Muscle of arm (tissue), 12 donors: ENCODE data around the gene NRXN3. TPM values are rescaled to one million over a fixed set of nuclear protein-coding genes. Genes with fewer than 3 reads are reported as not detected.

Source experiments
- DNase-seq: peaks from one replicate; pipeline ENCODE4 v3.0.0-alpha.2; 2013
- polyA plus RNA-seq, 12 donors: library from polyadenylated mRNA; unstranded; fragments of 120-200 nt; gene quantifications; one replicate each; pipeline ENCODE4 v1.2.1, GENCODE V29; 2013; ENCODE audit not compliant: insufficient read length in 12 of 12

NRXN3 gene
- polyA plus RNA-seq, 12 donors = 0.43 to 8.4 (median 1.2) TPM; not detected in 2

DNA sequence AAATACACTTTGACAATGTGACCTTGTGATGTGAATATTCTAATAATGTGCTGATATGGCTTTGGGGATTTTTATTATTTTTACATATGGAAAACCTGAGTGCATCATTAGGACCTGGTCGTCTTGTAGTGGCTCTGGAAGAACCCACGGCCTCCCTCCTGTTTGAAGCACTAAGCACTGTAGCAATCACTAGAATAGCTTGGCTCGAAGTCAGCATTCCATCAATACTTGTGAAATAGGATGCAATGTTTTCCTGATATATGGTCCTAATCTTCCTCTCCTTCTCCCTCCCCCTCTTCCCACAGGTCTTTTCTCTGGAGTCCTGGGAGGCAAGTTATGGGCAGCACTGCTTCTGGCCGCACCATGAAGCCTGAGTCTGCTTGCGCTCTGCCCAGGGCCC is 71.9 kb downstream of the NRXN3 start:
- DNase-seq = no peak

DNA sequence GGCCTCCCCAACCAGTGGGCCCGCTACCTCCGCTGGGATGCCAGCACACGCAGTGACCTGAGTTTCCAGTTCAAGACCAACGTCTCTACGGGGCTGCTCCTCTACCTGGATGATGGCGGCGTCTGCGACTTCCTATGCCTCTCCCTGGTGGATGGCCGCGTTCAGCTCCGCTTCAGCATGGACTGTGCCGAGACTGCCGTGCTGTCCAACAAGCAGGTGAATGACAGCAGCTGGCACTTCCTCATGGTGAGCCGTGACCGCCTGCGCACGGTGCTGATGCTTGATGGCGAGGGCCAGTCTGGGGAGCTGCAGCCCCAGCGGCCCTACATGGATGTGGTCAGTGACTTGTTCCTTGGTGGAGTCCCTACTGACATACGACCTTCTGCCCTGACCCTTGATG is 73.0 kb downstream of the NRXN3 start:
- no peak for DNase-seq

DNA sequence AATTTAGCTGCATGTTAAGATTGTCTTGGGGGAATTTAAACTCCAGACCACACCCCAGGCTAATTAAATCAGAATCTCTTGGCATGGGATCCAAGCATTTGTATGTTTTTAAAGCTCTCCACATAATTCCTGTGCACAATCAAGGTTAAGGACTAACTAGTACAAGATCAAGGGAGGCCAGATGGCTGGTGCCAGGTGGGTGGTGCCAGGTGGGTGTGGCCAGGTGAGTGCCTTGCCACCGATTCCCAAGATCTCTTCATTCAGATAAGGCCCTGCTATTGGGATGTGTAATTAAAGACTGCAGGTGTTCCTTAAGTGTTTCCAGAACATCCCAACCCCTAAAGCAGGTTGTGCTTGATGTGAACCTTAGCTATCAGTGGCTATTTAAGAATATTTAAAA is 75.1 kb downstream of the NRXN3 start:
- DNase-seq = no peak

DNA sequence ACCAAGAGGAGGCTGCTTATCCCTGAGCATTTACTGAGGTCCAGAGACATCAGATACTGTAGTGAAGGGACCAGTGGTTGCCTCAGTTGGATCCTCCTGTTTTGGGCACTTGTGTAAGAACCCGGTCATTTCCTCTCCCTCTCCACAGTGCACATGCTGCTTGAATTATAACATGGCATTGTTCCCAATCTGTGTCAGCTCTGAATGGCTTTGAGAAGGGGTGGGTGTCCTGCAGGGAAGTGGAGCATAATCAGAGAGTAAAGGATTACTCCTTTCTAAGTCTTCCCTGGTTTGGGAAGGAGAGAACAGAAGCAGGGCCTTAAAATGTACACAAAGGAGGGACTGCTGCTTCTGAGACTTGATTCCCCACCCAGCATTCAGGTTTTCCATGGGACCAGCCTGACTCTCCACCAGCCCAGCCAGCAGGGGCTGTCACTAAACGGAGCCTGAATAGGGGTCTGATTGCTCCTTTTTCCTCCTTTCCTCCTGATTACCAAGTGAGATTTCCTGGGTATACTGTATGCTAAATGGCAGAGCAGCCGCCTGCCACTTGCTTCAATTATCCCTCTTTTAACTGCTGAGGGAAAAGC is 78.4 kb downstream of the NRXN3 start:
- DNase-seq = no peak

DNA sequence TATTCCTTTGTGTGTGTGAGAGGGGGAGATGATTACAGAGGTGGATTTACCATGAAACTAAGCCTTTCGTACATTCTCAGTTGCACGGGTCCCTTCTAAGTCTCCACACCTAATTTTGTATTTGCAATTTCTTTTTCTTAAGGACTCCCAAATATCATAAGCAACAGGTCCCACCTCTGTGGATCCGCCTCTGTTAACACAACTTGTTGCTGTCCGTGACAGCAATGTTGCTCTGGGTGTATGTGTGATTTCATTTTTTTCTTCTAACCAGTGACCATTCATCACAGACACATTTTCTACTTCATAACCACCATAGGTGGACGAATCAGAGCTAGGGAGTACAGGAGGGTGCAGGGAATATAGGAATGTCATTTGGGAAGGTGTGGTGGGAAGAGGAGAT is 81.1 kb downstream of the NRXN3 start:
- DNase-seq = no peak

DNA sequence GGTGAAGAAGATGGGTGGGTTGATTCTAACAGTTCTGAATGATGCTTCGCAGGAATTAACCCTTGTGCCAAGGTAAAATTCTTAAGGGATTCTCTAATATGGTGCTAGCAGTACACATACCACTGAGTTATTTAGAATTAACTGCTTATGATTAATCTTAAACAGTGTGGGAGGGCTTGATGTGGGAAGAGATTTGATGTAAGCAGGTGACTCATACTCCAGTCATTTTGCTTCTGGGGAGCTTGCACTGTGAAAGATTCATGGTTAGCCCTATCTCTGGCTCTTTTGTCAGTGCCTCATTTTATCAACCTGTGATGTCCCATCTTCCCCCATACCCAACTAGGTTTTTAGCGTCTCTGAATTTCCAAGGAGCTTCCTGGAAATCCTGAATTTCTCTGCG is 83.8 kb downstream of the NRXN3 start:
- DNase-seq = no peak

DNA sequence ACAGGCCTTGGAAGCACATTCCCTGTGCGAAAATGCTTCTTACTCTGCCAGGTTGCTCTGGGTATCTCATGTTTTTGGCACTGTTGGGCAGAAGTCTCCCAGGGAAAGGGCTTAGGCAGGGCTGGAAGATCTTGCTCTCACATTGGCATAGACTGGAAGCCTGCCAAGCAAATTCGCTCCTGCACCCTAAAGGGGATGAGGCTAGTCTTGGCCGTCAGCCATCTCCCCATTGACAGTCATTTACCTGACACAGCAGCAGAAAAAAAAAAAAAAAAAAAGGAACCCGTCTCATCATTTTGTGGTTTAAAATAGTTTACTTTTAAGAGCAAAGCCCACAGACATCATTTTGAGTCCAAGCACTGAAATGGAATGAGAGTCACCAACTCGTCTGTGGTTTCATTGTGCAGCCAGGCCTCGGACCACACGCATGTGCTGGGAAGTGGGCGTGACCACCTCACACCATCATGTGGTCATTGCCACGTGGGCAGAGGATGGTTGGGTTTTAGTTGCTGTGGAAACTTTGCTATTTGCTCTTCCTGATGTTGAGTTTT is 84.8 kb downstream of the NRXN3 start:
- no peak for DNase-seq

DNA sequence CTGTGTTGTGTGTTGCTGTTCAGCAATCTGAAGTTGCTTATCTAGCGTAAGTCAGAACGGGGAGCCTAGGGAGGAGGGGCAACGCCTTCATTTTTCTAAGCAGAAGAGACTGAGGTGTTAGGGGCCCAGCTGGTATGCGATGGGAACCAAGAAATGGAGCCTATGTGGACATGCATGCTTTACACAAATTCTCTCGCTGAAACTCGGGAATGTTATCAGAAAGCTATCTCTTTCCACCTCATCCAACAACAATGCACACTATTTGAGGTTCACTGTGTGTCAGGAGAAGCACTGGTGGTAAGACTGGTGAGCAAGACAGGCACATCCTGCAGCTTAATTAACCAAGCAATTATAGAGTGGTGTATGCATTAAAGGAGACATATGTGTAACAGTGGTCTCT is 89.7 kb downstream of the NRXN3 start:
- no peak for DNase-seq

DNA sequence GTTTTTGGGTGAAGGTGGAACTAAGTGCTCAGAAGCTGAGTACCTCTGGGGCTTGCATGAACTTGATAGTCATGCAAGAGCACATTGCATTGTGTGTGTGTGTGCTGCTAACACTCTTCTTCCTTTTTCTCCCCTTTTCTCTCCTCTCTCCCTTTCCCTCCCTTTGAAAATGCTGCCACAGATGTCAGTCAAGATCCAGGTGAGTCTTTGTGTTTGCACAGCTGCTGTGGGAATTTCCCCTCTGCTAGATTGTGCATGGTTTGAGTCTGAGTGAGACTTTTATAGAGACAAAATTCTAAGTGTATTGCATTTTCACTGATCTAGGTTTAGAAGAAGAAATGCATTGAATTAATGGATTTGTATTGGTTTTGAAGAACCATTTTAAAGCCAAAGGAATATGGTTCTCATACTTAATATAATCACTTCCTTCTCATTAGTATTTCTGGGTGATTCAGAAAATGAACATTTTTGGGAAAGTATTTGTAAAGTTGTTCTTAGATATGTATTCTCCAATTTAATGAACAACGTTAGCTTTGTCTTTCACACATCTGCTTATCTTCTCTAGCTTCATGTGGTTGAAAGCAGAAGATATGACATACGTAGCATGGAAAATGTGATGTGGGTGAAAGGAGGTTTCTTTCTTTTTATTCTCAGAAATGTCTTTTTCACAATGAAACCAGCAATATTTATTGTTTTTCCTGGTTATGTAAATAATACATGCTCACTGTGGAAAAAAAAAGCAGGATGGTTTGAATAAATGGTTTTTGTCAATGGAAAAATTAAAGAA is 108.5 kb downstream of the NRXN3 start:
- DNase-seq = no peak

DNA sequence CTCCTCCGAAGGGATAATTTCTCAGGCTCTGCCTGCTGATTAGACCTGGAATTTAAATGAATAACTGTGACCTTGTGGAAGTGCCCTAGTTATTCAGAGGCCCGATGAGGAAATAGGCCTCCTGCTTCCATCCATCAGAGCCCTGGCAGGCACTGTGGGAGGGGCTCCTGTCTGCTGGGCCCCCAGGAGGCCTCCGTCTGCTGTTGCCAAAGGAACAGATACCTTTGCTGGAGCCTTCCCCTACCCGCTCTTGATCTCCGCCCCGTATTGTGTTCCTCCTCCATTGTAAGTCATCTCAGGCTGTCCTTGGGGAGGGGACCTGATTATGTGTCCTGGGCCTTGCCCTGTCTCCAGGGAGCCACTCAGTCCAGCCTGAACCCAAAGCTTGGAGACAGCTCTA is 112.3 kb downstream of the NRXN3 start:
- DNase-seq = no peak

DNA sequence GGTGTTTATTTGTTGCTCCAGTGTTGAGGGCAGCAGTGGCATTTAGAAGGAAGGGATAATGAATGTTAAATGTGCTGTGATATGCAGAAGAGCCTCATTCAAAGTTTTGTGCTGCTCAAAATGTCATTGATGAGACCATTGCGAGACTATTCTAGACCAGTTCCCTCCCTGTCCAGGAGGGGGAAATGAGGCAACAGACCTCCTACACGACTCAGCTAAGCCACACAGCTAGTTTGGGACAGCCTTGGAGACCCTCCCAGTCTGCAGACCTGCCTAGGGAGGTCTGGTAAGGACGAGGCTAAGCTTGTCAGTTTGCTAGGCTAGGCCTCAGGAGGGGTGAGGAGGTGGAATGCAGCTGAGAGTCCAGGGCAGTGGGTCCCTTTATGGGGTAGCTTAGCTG is 116.0 kb downstream of the NRXN3 start:
- DNase-seq = no peak

DNA sequence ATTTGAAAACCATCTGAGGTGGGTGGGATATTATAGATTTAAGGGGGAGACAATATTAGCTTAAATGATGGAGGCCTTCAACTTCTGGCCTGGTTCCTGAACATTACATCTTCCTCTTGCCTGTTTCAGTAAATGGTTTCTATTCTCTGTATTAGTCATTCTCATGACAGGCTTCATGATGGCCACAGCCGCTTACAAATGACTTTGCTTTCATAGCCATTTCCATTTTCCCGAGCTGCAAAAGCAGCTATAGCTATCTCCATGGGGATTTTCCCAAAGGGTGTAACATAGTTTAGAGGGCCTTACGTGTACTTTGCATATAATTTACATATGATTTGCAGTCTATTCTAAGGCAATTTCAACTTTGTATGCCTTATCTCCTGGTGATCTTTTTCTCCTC is 121.8 kb downstream of the NRXN3 start:
- DNase-seq = no peak

DNA sequence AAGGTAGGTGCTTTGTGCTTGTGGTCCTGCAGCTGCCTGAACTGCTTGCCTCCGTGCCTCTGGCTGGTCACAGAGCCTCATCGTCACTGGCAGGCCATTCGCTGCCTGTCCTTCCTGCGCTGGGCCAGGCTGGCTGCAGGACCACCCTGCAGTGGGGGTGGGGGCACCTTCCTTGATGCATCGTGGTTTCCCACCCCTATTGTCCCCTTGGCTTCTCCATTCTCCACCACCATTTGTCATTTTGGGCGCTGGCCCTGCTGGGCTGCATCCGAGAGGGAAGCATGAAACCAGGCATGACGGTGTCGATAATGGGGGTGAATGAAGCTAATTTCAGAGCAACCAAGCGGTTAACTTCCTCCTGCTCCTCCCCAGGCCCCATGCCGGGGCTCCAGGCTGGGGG is 127.7 kb downstream of the NRXN3 start:
- DNase-seq = no peak

DNA sequence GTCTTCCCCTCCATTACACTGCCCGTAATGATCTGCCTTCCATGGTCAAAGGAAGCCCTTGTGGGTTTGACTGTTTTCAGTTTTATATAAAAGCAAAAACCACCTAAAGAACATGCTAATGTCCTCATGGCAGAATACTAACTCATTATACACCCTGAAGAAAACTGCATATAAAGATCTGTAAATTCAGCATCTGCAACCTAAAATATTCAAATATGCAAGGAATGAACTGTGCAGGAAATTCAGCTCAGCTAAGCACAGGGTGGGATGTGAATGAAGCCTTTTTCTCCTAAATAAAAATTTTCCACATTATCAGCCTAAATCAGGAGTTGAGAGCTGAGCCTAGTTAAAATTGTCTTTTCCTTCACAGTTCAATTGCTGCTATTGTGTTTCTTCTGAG is 128.1 kb downstream of the NRXN3 start:
- DNase-seq = no peak

DNA sequence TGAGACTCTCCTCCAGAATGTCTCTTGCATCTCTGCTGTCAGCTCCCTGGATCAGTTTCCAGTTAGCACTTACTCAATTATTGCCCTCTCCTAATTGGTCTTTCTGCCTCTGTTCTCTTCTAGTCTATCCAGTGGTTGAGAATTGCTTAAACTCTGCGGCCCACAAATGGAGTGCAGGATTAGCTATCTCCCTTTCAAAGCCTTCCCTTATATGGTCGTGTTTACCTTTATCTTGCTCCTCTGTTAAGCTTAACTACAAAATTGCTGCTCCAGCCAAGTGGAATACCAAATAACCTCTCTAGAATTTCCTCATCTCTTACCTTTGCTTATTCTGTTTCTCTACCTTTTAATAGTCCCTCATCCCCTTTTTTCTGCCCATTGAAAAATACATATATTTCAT is 132.7 kb downstream of the NRXN3 start:
- no peak for DNase-seq

DNA sequence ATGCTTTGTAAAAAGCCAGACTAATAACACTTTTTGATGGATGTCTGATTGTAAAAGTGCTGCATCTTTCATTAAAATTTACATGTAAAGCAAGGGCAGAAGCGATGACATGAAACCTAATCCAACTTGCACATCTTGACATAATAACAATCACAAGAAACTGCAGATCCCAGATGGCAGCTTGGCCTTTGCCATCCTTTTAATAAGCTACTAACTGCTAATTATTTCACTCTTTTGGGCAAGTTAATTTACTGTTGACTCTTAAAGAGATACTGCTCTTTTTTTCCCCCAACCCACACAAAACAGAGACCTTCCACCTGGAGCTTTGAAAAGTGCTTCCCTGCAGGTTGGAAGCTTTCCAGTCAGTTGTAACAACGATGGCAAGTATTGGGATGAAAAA is 137.5 kb downstream of the NRXN3 start:
- no peak for DNase-seq

DNA sequence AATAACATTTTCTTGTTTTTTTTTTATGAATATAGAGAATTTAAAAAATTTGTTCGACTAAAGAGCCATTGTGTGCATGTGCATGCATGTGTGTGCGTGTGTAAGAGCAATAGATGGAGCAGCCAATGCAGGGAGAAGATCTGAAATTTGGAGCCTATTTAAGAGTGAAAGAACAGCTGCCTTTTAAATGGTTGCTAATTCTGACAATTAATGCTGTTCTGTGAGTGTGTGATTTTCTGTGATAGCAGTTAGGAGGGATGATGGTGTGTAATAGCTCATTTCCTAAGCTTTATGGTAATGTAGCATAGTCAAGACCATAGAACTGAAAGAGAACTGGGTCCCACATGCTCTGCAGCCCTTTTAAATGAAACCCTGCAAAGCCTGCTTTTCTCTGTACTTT is 137.9 kb downstream of the NRXN3 start:
- DNase-seq = no peak

DNA sequence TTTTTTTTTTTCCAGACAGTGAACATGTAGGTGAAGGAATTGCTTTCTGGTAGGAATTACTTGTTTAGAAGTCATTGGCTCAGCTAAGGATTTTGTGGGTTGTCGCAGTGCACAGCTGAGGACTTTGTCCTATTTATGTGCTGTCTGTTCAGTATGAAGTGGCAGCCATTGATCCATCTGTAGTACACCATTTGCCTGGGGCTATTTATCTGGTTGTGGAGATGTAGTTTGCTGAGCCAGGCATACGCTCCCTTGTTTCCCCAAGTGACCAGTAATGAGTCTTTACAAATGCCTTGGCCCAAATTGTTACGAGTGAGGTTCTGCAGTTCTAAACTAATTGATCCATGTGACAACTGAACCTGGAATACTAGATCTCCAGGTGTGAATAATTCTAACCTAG is 140.1 kb downstream of the NRXN3 start:
- no peak for DNase-seq

DNA sequence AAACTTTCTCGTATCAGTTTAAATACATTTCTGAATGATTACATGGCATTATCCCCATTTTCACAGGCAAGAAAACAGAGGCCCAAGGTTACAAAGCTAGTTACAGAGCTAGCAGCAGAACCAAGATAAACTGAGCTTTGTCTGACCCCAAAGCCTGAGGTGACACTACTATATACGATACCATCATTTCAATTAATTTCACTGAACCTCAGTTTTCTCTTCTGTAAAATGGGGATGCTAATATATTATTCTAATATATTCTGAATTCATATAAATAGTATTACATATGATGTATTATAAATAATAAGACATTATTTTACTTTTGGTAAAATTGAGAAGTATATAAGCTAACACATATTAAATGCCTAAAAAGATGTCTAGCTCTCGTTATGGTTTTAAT is 143.3 kb downstream of the NRXN3 start:
- no peak for DNase-seq

DNA sequence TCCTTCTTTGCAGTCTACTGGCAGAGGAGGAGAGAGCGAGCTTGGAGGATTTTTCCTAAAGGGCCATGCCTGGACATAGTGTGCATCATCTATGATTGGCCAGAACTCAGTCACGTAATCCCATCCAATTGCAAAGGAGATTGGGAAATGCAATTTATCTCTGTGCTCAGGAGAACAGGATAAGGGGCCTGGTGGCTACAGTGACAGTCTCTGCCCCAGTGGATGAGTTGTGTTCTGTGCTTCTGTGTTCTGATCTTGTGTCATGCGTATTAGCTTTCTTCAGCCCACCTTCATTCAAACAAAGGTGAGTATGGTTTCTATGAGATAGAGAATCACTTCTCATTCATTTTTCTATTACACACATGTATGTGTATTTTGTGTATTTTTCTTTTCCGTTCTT is 144.3 kb downstream of the NRXN3 start:
- no peak for DNase-seq

DNA sequence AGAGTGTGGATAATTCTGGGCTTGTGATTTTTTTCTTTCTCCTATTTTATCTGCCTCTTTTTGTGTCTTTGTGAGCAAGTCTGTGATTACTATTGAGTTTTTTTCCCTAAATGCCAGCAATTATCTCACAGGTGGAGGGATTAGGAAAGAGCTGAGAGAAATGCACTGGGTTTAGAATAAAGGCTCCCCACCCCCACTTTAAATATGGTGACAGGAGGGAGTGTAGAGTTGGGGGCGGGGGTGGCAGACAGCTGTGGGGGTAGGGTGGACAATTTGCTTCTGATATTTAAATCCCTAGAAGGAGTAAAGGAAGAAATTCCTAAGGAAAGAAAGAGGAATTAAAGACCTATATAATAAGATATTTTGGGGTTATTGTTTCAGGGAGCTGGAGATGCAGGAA is 145.9 kb downstream of the NRXN3 start:
- DNase-seq = no peak

DNA sequence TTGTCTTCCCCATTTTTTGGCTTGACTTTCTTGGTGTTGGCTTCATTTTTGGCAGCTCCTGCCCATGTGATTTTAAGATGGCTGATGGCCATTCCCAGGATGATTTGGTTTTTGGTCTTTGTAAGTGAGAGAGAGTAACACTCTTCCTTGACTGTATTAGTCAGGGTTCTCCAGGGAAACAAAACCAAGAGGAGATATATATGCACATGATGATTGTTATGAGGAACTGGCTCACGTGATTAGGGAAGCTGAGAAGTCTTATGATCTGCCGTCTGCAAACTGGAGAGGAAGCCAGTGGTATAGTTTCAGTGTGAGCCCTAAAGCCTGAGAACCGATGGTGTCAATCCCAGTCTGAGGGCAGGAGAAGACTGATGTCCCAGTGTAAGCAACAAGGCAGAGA is 146.6 kb downstream of the NRXN3 start:
- no peak for DNase-seq

DNA sequence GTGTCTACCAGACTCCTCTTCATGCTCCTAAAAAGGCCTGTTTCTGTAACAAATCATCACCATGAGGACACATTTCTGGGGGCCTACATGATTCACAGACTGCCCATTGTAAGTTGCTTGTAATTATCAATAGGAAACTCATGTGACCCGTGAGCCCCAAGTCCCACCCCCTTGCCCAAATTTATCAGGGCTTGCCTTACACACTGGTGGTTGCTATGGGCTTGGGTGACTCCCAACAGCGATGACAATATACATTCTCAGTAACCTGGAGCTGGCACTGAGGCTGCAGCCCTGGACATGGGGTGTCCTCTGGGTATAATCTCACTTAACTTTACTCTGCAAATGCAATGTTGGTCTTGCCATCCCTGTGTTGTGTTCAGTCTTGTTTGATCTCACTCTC is 149.2 kb downstream of the NRXN3 start:
- DNase-seq = no peak
